SU-DHL-6 (cell line): ENCODE data around the gene ZNHIT1.

Experiments
- EZH2phosphoT487 ChIP-seq: fragments of 200-600 bp; sonication (generic), shearing (Covaris generic); conservative IDR thresholded peaks from 2 replicates; pipeline ENCODE4 v1.6.1; 2018; ENCODE audit warnings: mild to moderate bottlenecking, antibody characterized with exemption, low read length, moderate library complexity, mixed read lengths
- TF ChIP-seq, protein P1 (sequence below): fragments of 200-600 bp; sonication (generic); IDR thresholded peaks from one replicate; pipeline ENCODE4 v1.5.1; 2017; ENCODE audit warnings: antibody characterized with exemption, mild to moderate bottlenecking, low read length, moderate library complexity; ENCODE audit not compliant: insufficient read depth, poor library complexity, severe bottlenecking

DNA sequence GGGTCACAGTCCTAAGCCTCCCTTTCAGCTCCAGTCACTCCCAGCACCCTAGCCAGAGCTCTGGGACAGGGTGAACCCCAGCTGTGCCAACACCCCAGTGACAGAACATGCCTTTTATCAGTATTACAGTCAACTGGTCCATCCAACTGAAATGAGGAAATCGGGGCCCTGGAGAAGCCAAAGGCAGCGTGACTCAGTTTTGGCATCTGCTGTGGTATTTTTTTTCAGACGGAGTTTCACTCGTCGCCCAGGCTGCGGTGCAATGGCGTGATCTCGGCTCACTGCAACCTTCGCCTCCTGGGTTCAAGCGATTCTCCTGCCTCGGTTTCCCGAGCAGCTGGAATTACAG is 23.0 kb downstream of the ZNHIT1 start:
- TF ChIP-seq EZH2phosphoT487, result no peak
- TF ChIP-seq, protein P1, sequence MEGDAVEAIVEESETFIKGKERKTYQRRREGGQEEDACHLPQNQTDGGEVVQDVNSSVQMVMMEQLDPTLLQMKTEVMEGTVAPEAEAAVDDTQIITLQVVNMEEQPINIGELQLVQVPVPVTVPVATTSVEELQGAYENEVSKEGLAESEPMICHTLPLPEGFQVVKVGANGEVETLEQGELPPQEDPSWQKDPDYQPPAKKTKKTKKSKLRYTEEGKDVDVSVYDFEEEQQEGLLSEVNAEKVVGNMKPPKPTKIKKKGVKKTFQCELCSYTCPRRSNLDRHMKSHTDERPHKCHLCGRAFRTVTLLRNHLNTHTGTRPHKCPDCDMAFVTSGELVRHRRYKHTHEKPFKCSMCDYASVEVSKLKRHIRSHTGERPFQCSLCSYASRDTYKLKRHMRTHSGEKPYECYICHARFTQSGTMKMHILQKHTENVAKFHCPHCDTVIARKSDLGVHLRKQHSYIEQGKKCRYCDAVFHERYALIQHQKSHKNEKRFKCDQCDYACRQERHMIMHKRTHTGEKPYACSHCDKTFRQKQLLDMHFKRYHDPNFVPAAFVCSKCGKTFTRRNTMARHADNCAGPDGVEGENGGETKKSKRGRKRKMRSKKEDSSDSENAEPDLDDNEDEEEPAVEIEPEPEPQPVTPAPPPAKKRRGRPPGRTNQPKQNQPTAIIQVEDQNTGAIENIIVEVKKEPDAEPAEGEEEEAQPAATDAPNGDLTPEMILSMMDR, result no peak
